ENCODE results near the gene PNMA8A. TPM values are rescaled to one million over a fixed set of nuclear protein-coding genes. Genes with fewer than 3 reads are reported as not detected.
A peak's percentile ranks its signal among the peaks of the same experiment; 100 is the strongest.

Gene PNMA8A
- total and polyA plus RNA-seq, 4 donors = 0.37 to 13.1 (median 5.4) TPM

- no peak for ATAC-seq (ENCODE audit: insufficient read depth, low FRiP score)
- 78 to 82% methylated on average over 6 of the region's 6 CpGs for WGBS, 2 donors
- peaks cover 0 to 28% (median 2%) of the 10 kb centered on the region in 5 donors for H3K4me1 ChIP-seq (ENCODE audit: control insufficient read depth in 5 of 5, insufficient read depth in 5 of 5, low read length in 5 of 5)
- no peaks in the 10 kb centered on the region for H3K36me3 ChIP-seq (ENCODE audit: control insufficient read depth in 4 of 4, insufficient read depth in 4 of 4, low read length in 4 of 4)
- no peak overlapping the region for H3K4me3 ChIP-seq
- no peak overlapping the region for H3K9ac ChIP-seq (ENCODE audit: insufficient read depth in 1 of 2, low read length in 2 of 2)
- H3K27me3 ChIP-seq (ENCODE audit: control insufficient read depth in 3 of 3, insufficient read depth in 3 of 3, low read length in 2 of 3) = peaks cover 0 to 26% (median 0%) of the 10 kb centered on the region in 3 donors
- DNase-seq = no peak
- no peak overlapping the region for H3K27ac ChIP-seq (ENCODE audit: low read depth in 1 of 2, low read length in 1 of 2)
- TF ChIP-seq CTCF (IDR thresholded peaks at IDR 0.05; ENCODE audit: control extremely low read depth, extremely low read depth) = no peak
- no peaks in the 10 kb centered on the region for H3K9me3 ChIP-seq (ENCODE audit: control insufficient read depth in 4 of 4, insufficient read depth in 3 of 4, low read length in 3 of 4)
These were observed 24.9 kb upstream of the PNMA8A start for GRCh38 chr19:46496304-46496703.

- Histone ChIP-seq H3K4me3 (no peak within 1 kb of the TSS), H3K4me1 (ENCODE audit: control insufficient read depth in 5 of 5, insufficient read depth in 5 of 5, low read length in 5 of 5) (peaks cover 0 to 28% (median 2%) of the 10 kb centered on the region in 5 donors), H3K9me3 (ENCODE audit: control insufficient read depth in 4 of 4, insufficient read depth in 3 of 4, low read length in 3 of 4) (peaks cover 0 to 2% (median 0%) of the 10 kb centered on the region in 4 donors), H3K36me3 (ENCODE audit: control insufficient read depth in 4 of 4, insufficient read depth in 4 of 4, low read length in 4 of 4) (no peaks in the 10 kb centered on the region), H3K9ac (ENCODE audit: insufficient read depth in 1 of 2, low read length in 2 of 2) (no peak within 1 kb of the TSS), H3K27me3 (ENCODE audit: control insufficient read depth in 3 of 3, insufficient read depth in 3 of 3, low read length in 2 of 3) (peaks cover 0 to 31% (median 3%) of the 10 kb centered on the region in 3 donors), H3K27ac (ENCODE audit: low read depth in 1 of 2, low read length in 1 of 2) (no peak within 1 kb of the TSS)
- TF ChIP-seq CTCF (IDR thresholded peaks at IDR 0.05; ENCODE audit: control extremely low read depth, extremely low read depth) = no peak
- WGBS, 2 donors = 20 to 24% methylated on average over 28 to 29 of the region's 29 CpGs
- DNase-seq = peak; percentile 95 to 96 (median 96)
- no peak for ATAC-seq (ENCODE audit: insufficient read depth, low FRiP score)
These were observed 24.4 kb upstream of the PNMA8A start, which contains the start of gene PNMA8B for GRCh38 chr19:46495786-46496099. TSS of gene PNMA8B (minus strand) at chr19:46495867. CDS start at chr19:46495465, 402 bp downstream.

GRCh38 chr19:46494941-46495785, 23.8 kb upstream of the PNMA8A start:
- no peak overlapping the region for H3K9ac ChIP-seq (ENCODE audit: insufficient read depth in 1 of 2, low read length in 2 of 2)
- peaks cover 0 to 29% (median 2%) of the 10 kb centered on the region in 5 donors for H3K4me1 ChIP-seq (ENCODE audit: control insufficient read depth in 5 of 5, insufficient read depth in 5 of 5, low read length in 5 of 5)
- H3K9me3 ChIP-seq (ENCODE audit: control insufficient read depth in 4 of 4, insufficient read depth in 3 of 4, low read length in 3 of 4) = peaks cover 0 to 2% (median 0%) of the 10 kb centered on the region in 4 donors
- DNase-seq (no peak), ATAC-seq (ENCODE audit: insufficient read depth, low FRiP score) (no peak)
- 24 to 44% methylated on average over 46 to 49 of the region's 49 CpGs for WGBS, 2 donors
- peaks cover 0 to 35% (median 3%) of the 10 kb centered on the region in 3 donors for H3K27me3 ChIP-seq (ENCODE audit: control insufficient read depth in 3 of 3, insufficient read depth in 3 of 3, low read length in 2 of 3)
- TF ChIP-seq CTCF (IDR thresholded peaks at IDR 0.05; ENCODE audit: control extremely low read depth, extremely low read depth) = no peak
- no peak overlapping the region for H3K27ac ChIP-seq (ENCODE audit: low read depth in 1 of 2, low read length in 1 of 2)
- no peak overlapping the region for H3K4me3 ChIP-seq
- H3K36me3 ChIP-seq (ENCODE audit: control insufficient read depth in 4 of 4, insufficient read depth in 4 of 4, low read length in 4 of 4) = no peaks in the 10 kb centered on the region

Data from lung (tissue), 12 donors.